Aorta (tissue), 5 donors: ENCODE results near the gene PTPRR. TPM values are rescaled to one million over a fixed set of nuclear protein-coding genes. Genes with fewer than 3 reads are reported as not detected.

Experiments used
- ATAC-seq: fragments of 200-7000 bp; cut with Tn5 transposase; one replicate; pipeline ENCODE4 v1.9.1; 2022; ENCODE audit warnings: moderate library complexity; ENCODE audit not compliant: low FRiP score
- DNase-seq, 2 donors: peaks; one replicate each; pipeline ENCODE4 v3.0.0-alpha.2; 2020
- H3K27ac ChIP-seq, 2 donors: one replicate each; pipeline ENCODE4 v1.5.1; 2013; ENCODE audit warnings: low read length in 2 of 2, mild to moderate bottlenecking in 2 of 2, moderate library complexity in 2 of 2, control low read depth in 1 of 2, inconsistent platforms in 1 of 2, low read depth in 1 of 2
- H3K27me3 ChIP-seq, 2 donors: one replicate each; pipeline ENCODE4 v1.6.1; 2013; ENCODE audit warnings: control low read depth in 1 of 2, low read length in 1 of 2, mild to moderate bottlenecking in 1 of 2, moderate library complexity in 1 of 2; ENCODE audit not compliant: insufficient read depth in 2 of 2, control insufficient read depth in 1 of 2
- H3K36me3 ChIP-seq, 2 donors: one replicate each; pipeline ENCODE4 v1.6.1; 2013; ENCODE audit warnings: control low read depth in 1 of 2, low read length in 1 of 2, mild to moderate bottlenecking in 1 of 2; ENCODE audit not compliant: insufficient read depth in 2 of 2, control insufficient read depth in 1 of 2
- H3K4me1 ChIP-seq, 2 donors: one replicate each; pipeline ENCODE4 v1.6.1; 2013; ENCODE audit warnings: low read length in 2 of 2, control low read depth in 1 of 2, mild to moderate bottlenecking in 1 of 2, moderate library complexity in 1 of 2; ENCODE audit not compliant: insufficient read depth in 2 of 2, control insufficient read depth in 1 of 2
- H3K4me3 ChIP-seq, 2 donors: one replicate each; pipeline ENCODE4 v1.5.1; 2013; ENCODE audit warnings: low read length in 2 of 2, control low read depth in 1 of 2, mild to moderate bottlenecking in 1 of 2
- H3K9me3 ChIP-seq: one replicate; pipeline ENCODE4 v1.6.1; 2013; ENCODE audit warnings: mild to moderate bottlenecking, low read length; ENCODE audit not compliant: control insufficient read depth
- WGBS, 2 donors: extraction: QIAGEN DNeasy Blood & Tissue Kit; methylation state at CpG; one replicate each; pipeline ENCODE4 v1.1.7; 2013; 5-methylcytosine and 5-hydroxymethylcytosine counted together
- intact Hi-C, 2 donors: fragments of 100-400 bp; cut with DNase I; formaldehyde crosslinking; loops; one replicate each; pipeline versions ENCODE4 v1.14.2 to v1.15.0; 2022
- polyA plus RNA-seq, 2 donors: library from polyadenylated mRNA; stranded (reverse); fragments of 200-250 nt; gene quantifications; one replicate each; pipeline ENCODE4 v1.2.3, GENCODE V29; 2013
- total RNA-seq, 2 donors: library from RNA; stranded (reverse); fragmentation: NEBNext Ultra II Directional; extraction: Animal tissue kit (Norgen Biotek cat#: 25700); gene quantifications; one replicate each; pipeline ENCODE4 v1.2.1, GENCODE V29; 2021
- donor health status: healthy with polysubstance abuse.
- donor health status: Bipolar disorder and iron deficiency.
- donor health status: DM: no; HTN: no; CAD: no.
- donor health status: DM: no; HTN: no; CAD: no.
- donor health status: DM: yes; HTN: yes; CAD: no.

Gene PTPRR
- total and polyA plus RNA-seq, 4 donors = 0.23 to 1.8 (median 0.47) TPM

GRCh38 chr12:70660620-70661219, 259.8 kb downstream of the PTPRR start:
- Histone ChIP-seq H3K4me3 (no peak overlapping the region), H3K4me1 (peaks cover 0 to 1% of the 10 kb centered on the region in 2 donors), H3K27ac (no peak overlapping the region), H3K36me3 (no peaks in the 10 kb centered on the region), H3K27me3 (no peaks in the 10 kb centered on the region), H3K9me3 (no peaks in the 10 kb centered on the region)
- DNase-seq = no peak
- 93 to 96% methylated on average over 5 of the region's 5 CpGs for WGBS, 2 donors
- intact Hi-C loops = no loop called here
- ATAC-seq = peak; percentile 22

- ATAC-seq (no peak), DNase-seq (no peak)
- 96 to 98% methylated on average over 5 of the region's 5 CpGs for WGBS, 2 donors
- no peaks in the 10 kb centered on the region for H3K36me3 ChIP-seq
- H3K4me3 ChIP-seq = no peak overlapping the region
- H3K4me1 ChIP-seq = peaks cover 0 to 1% of the 10 kb centered on the region in 2 donors
- no peak overlapping the region for H3K27ac ChIP-seq
- intact Hi-C loops = no loop called here
- H3K27me3 ChIP-seq = no peaks in the 10 kb centered on the region
- H3K9me3 ChIP-seq = no peaks in the 10 kb centered on the region
These were observed 260.4 kb downstream of the PTPRR start for GRCh38 chr12:70660002-70660604.

- Histone ChIP-seq H3K4me1 (peaks cover 0 to 1% of the 10 kb centered on the region in 2 donors), H3K27ac (no peak overlapping the region), H3K9me3 (no peaks in the 10 kb centered on the region), H3K27me3 (no peaks in the 10 kb centered on the region), H3K4me3 (no peak overlapping the region), H3K36me3 (no peaks in the 10 kb centered on the region)
- ATAC-seq = no peak
- intact Hi-C loops = no loop called here
- WGBS, 2 donors = 95% methylated on average over 6 of the region's 6 CpGs
- DNase-seq = no peak
These were observed 261.4 kb downstream of the PTPRR start for GRCh38 chr12:70659077-70659606.

- DNase-seq (no peak), ATAC-seq (no peak)
- H3K27me3 ChIP-seq = no peaks in the 10 kb centered on the region
- H3K36me3 ChIP-seq = no peaks in the 10 kb centered on the region
- no peak overlapping the region for H3K4me3 ChIP-seq
- H3K27ac ChIP-seq = no peak overlapping the region
- 78 to 84% methylated on average over 4 of the region's 4 CpGs for WGBS, 2 donors
- peaks cover 0 to 1% of the 10 kb centered on the region in 2 donors for H3K4me1 ChIP-seq
- intact Hi-C loops = no loop called here
- no peaks in the 10 kb centered on the region for H3K9me3 ChIP-seq
These were observed 262.8 kb downstream of the PTPRR start for GRCh38 chr12:70657616-70658286.

GRCh38 chr12:70652451-70652850, 268.1 kb downstream of the PTPRR start:
- 97 to 100% methylated on average over 1 of the region's 1 CpG for WGBS, 2 donors
- H3K4me3 ChIP-seq = no peak overlapping the region
- no peak for ATAC-seq
- H3K27me3 ChIP-seq = no peaks in the 10 kb centered on the region
- H3K36me3 ChIP-seq = no peaks in the 10 kb centered on the region
- peaks cover 0 to 6% of the 10 kb centered on the region in 2 donors for H3K4me1 ChIP-seq
- DNase-seq = no peak
- H3K9me3 ChIP-seq = no peaks in the 10 kb centered on the region
- intact Hi-C loops = no loop called here
- no peak overlapping the region for H3K27ac ChIP-seq

GRCh38 chr12:70648831-70649230, 271.7 kb downstream of the PTPRR start:
- intact Hi-C loops = no loop called here
- no peak for DNase-seq
- no peaks in the 10 kb centered on the region for H3K36me3 ChIP-seq
- WGBS, 2 donors = 1 to 7% methylated on average over 2 of the region's 2 CpGs
- no peaks in the 10 kb centered on the region for H3K9me3 ChIP-seq
- no peak overlapping the region for H3K27ac ChIP-seq
- no peak for ATAC-seq
- no peaks in the 10 kb centered on the region for H3K27me3 ChIP-seq
- H3K4me3 ChIP-seq = no peak overlapping the region
- peaks cover 2 to 6% of the 10 kb centered on the region in 2 donors for H3K4me1 ChIP-seq

- Histone ChIP-seq H3K27ac (no peak overlapping the region), H3K4me1 (peaks cover 2 to 6% of the 10 kb centered on the region in 2 donors), H3K27me3 (no peaks in the 10 kb centered on the region), H3K4me3 (no peak overlapping the region), H3K9me3 (no peaks in the 10 kb centered on the region), H3K36me3 (no peaks in the 10 kb centered on the region)
- DNase-seq = no peak
- WGBS, 2 donors = 92 to 95% methylated on average over 2 of the region's 2 CpGs
- ATAC-seq = no peak
- intact Hi-C loops = no loop called here
These were observed 272.3 kb downstream of the PTPRR start for GRCh38 chr12:70648191-70648590.

- Histone ChIP-seq H3K27ac (no peak overlapping the region), H3K4me3 (no peak overlapping the region), H3K27me3 (no peaks in the 10 kb centered on the region), H3K36me3 (no peaks in the 10 kb centered on the region), H3K4me1 (peaks cover 2 to 6% of the 10 kb centered on the region in 2 donors), H3K9me3 (no peaks in the 10 kb centered on the region)
- ATAC-seq = no peak
- 56 to 66% methylated on average over 1 of the region's 1 CpG for WGBS, 2 donors
- intact Hi-C loops = no loop called here
- DNase-seq = no peak
These were observed 273.7 kb downstream of the PTPRR start for GRCh38 chr12:70646850-70647249.
